ENCODE data around the gene HNRNPA1. TPM values are rescaled to one million over a fixed set of nuclear protein-coding genes. Genes with fewer than 3 reads are reported as not detected.
A peak's percentile ranks its signal among the peaks of the same experiment; 100 is the strongest.

HNRNPA1 gene
- total RNA-seq, 1 donor from 2014 or later = 819 TPM

DNA sequence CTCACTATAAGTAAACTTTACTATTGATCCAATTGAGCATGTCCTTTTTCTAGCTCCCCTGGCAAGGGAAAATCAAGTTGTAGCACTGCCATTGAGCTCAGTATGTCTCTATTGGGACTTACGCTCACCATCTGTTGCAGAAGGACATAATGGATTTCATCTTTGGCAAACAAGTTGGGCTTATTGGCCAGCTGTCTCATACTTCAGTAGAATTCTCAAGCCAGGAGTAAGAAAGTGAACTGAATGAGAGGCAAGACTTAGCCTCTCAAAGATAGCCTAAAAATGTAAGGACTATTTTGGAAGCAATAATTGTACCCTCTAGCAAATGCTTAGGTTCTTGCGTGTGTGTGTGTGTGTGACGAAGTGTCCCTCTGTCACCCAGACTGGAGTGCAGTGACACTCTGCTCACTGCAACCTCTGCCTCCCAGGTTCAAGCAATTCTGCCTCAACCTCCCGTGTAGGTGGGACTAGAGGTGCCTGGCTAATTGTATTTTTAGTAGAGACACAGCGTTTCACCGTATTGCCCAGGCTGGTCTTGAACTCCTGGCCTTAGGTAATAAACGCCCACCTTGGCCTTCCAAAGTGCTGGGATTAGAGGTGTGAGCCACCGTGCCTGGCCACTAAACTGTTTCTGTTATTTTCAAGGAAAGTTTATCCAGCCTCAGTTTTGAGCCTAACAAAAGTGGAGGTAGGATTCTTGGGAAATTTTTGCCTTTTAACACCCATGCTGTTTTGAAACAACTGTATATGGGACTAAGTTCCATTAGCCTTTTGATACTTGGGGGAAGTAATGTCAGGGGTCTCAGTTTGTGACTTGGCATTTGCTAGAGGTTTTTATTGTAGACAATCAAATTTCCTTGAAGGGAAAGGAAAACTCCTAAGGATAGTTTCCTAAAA is 7.0 kb downstream of the HNRNPA1 start:
- Mint-ChIP-seq H3K4me1 (ENCODE audit: unreplicated experiment) (peaks cover 36% of the 10 kb centered on the region), H3K4me3 (ENCODE audit: unreplicated experiment) (no peak overlapping the region), H3K27me3 (ENCODE audit: unreplicated experiment) (no peaks in the 10 kb centered on the region), H3K9me3 (ENCODE audit: unreplicated experiment) (no peaks in the 10 kb centered on the region), H3K27ac (ENCODE audit: unreplicated experiment) (no peak overlapping the region), H3K36me3 (ENCODE audit: unreplicated experiment) (peaks cover 47% of the 10 kb centered on the region)
- TF ChIP-seq, protein P1, sequence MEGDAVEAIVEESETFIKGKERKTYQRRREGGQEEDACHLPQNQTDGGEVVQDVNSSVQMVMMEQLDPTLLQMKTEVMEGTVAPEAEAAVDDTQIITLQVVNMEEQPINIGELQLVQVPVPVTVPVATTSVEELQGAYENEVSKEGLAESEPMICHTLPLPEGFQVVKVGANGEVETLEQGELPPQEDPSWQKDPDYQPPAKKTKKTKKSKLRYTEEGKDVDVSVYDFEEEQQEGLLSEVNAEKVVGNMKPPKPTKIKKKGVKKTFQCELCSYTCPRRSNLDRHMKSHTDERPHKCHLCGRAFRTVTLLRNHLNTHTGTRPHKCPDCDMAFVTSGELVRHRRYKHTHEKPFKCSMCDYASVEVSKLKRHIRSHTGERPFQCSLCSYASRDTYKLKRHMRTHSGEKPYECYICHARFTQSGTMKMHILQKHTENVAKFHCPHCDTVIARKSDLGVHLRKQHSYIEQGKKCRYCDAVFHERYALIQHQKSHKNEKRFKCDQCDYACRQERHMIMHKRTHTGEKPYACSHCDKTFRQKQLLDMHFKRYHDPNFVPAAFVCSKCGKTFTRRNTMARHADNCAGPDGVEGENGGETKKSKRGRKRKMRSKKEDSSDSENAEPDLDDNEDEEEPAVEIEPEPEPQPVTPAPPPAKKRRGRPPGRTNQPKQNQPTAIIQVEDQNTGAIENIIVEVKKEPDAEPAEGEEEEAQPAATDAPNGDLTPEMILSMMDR (IDR thresholded peaks at IDR 0.05) = no peak
- no peak for DNase-seq (ENCODE audit: extremely low spot score, unreplicated experiment)

DNA sequence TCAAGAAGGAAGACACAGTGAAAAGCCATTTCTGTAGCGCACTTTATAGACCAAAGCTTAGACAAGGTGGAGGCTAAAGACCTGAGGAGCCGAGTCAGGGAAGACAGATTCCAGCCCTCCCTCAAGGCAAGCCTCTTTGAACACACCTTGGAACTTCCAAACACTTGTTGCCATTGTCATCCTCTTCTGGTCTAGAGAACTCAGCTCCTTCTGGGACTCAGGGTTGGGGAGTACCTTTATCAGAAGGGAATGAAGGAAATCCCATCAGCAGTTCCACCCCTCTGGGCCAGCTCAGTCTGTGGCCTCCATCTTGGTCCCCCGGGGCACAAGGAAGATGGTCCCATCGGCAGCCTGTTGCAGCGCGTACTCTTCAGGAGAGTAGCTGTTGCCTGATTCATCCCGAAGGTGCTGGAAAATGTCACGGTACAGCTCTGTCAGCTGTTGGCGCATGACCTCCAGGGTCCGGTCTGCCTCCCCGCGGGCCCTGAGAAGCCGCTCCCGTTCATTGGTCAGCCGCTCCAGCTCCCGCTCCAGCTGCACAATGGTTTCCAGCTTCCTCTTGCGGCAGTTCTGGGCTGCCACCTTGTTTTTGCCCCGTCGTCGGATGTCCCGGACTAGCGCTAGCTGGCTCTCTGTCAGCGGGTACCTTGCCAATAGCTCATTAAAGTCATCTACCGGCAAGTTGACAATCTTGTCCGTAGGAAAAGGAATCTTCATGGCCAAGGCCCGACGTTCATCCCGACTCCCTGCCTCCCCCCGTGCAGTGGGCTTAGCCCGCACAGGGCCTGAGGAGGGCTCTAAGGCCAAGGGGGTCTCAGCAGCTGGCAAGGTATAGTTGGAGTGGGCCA is 11.8 kb downstream of the HNRNPA1 start:
- Mint-ChIP-seq H3K27me3 (ENCODE audit: unreplicated experiment) (no peaks in the 10 kb centered on the region), H3K4me1 (ENCODE audit: unreplicated experiment) (no peaks in the 10 kb centered on the region), H3K36me3 (ENCODE audit: unreplicated experiment) (peaks cover 8% of the 10 kb centered on the region), H3K4me3 (ENCODE audit: unreplicated experiment) (no peak overlapping the region), H3K27ac (ENCODE audit: unreplicated experiment) (no peak overlapping the region), H3K9me3 (ENCODE audit: unreplicated experiment) (no peaks in the 10 kb centered on the region)
- no peak for DNase-seq (ENCODE audit: extremely low spot score, unreplicated experiment)
- TF ChIP-seq, protein P1 (IDR thresholded peaks at IDR 0.05) = no peak

DNA sequence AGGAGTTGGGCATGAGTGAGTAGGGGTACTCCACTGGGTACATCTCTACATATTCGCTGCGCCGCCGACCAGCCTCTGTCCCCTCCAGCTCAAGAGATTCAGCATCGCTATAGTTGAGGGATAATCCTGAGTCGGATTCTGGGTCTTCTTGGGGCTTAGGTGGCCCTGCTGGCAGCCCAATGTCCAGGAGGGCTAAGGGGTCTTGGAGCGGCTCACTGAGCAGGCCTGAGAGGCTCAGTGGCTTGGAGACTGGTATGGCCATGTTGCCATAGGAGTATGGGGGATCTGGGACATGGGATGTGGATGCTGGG is 12.4 kb downstream of the HNRNPA1 start:
- peaks cover 3% of the 10 kb centered on the region for H3K4me1 Mint-ChIP-seq (ENCODE audit: unreplicated experiment)
- peaks cover 4% of the 10 kb centered on the region for H3K36me3 Mint-ChIP-seq (ENCODE audit: unreplicated experiment)
- no peak overlapping the region for H3K27ac Mint-ChIP-seq (ENCODE audit: unreplicated experiment)
- H3K9me3 Mint-ChIP-seq (ENCODE audit: unreplicated experiment) = no peaks in the 10 kb centered on the region
- no peak overlapping the region for H3K4me3 Mint-ChIP-seq (ENCODE audit: unreplicated experiment)
- TF ChIP-seq, protein P1 (IDR thresholded peaks at IDR 0.05) = no peak
- no peak for DNase-seq (ENCODE audit: extremely low spot score, unreplicated experiment)
- H3K27me3 Mint-ChIP-seq (ENCODE audit: unreplicated experiment) = no peaks in the 10 kb centered on the region

DNA sequence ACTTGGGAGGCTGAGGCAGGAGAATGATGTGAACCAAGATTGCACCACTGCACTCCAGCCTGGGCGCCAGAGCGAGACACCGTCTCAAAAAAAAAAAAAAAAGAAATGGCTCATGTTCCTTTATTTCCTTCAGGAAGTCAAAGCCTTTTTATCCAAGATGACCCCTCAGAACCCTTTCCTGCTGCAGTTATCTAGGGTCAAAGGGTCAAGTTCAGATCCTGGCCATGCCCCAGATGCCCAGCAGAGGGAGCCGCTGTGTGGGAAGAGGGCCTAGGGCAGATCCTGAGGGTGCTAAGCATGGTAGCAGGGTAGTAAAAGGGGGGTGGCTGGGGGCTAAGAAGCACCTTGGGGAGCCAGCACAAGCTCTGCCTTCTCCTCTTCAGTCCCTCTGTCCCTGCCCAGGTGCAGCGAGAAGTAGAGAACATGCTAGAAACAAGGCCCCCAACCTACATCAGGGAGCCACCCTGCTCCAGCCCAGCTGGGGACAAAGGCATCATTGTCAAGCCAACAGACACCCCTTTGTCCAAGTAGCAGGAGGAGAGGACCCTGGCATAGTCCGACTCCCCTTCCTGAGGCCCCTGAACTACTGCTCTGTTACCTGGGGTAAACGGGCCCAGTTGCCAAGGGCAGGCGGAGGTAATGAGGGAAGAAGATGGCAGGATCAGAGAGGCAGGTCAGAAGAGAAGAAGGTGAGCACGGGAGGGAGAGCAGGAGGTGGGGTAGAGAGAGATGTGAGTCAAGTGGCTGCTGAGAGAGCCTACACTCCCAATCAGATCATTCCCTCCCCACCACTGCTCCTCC is 13.8 kb downstream of the HNRNPA1 start:
- TF ChIP-seq, protein P1 (IDR thresholded peaks at IDR 0.05) = peak; percentile 61
- no peak overlapping the region for H3K27ac Mint-ChIP-seq (ENCODE audit: unreplicated experiment)
- peaks cover 6% of the 10 kb centered on the region for H3K4me1 Mint-ChIP-seq (ENCODE audit: unreplicated experiment)
- H3K9me3 Mint-ChIP-seq (ENCODE audit: unreplicated experiment) = no peaks in the 10 kb centered on the region
- no peak overlapping the region for H3K4me3 Mint-ChIP-seq (ENCODE audit: unreplicated experiment)
- no peaks in the 10 kb centered on the region for H3K36me3 Mint-ChIP-seq (ENCODE audit: unreplicated experiment)
- H3K27me3 Mint-ChIP-seq (ENCODE audit: unreplicated experiment) = no peaks in the 10 kb centered on the region
- DNase-seq (ENCODE audit: extremely low spot score, unreplicated experiment) = no peak

Measured in osteocyte (in vitro differentiated cells).